Cardiac septum (tissue), 1 donor: Measurements from ENCODE around the gene HOXD3. TPM values are rescaled to one million over a fixed set of nuclear protein-coding genes. Genes with fewer than 3 reads are reported as not detected.

Experiments
- DNase-seq: peaks from one replicate; pipeline ENCODE4 v3.0.0-alpha.2; 2020; ENCODE audit warnings: low spot score
- intact Hi-C: fragments of 100-400 bp; cut with DNase I; formaldehyde crosslinking; loops from one replicate; pipeline ENCODE4 v1.14.0; 2022
- total RNA-seq: library from RNA; stranded (reverse); fragmentation: NEBNext Ultra II Directional; extraction: Animal tissue kit (Norgen Biotek cat#: 25700); gene quantifications from one replicate; pipeline ENCODE4 v1.2.1, GENCODE V29; 2021
- donor health status: DM: no; HTN: no; CAD: no.

HOXD3 gene
- total RNA-seq, 1 donor from 2014 or later = 1.0 TPM

DNA sequence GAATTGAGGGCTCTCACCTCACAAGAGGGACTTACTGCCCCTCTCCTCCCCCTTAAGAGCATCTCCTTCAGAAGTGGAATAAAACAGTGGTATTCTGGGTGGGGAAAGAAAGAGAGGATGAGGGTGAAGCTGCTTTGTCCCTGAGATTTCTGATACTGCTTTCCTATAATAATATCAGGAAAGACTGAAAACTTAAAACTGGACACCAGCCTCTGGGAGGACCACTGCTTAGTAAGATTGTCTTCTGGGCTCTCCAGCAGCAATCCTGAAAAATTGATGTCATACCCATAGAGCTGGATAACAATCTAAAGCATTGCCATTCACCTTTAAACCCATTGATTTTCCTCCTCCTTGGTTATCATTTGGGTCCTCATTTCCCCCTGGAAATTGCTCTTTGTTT is 10.5 kb upstream of the HOXD3 start:
- no peak for DNase-seq
- intact Hi-C loops = no loop called here

DNA sequence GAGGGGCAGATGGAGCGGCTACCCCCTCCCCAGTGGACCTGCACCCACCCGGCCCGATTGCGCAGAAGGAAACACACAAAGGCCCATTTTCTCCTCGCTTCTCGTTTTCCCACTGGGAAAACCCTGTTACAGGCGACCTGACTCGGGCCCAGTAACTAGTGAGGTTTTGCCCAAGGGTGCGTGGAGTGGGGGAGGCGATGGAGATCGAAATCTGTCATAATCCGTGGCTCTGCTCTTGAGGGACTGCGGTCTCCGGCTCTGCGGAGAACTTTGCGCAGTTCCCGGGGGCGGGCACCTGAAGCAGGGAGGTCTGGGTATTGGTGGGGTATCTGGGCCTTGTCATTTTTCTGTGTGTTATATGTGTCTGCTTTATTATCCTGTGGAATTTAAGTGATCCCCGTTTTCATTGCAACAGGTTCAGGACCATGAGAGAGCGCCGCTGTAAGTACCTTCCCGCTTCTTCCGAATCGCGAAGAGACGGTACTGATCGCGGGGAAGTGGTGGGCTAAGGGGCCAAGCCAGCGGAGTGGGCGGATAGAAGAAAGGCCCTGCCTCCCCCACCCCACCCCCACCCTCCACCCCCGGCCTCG is 9.8 kb upstream of the HOXD3 start:
- no peak for DNase-seq
- intact Hi-C loops = no loop called here

DNA sequence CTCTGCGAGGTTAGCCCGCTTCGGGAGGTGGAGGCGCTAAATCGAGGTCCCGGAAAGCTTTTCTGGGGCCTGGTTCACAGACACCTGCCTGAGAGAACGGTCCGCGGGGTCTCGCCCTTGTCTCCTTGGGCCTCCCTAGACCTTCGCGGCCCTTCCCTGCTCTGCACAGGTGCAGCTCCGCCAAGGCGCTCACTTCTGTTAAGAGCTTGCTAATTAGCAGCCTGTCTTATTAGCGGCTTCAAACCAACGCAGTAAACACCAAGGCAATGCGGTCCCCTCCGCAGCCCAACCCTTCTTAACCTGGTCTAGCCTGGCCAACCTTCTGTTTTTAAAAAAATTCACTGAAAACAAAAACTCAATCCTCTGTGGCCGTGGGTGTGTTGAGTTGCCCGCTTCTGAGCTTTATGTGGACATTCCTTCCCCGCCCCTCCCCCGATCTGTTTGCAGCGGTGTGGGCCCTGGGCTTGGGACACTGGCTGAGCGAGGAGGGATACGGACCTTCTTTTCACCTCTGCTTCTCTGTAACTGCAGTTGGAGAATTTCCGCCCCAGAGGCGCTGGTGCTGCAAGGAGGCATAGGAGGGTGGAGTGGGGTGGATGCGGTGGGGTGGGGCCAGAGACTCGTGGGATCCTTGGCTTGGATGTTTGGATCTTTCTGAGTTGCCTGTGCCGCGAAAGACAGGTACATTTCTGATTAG is 9.2 kb upstream of the HOXD3 start:
- intact Hi-C loops = no loop called here
- DNase-seq = no peak

DNA sequence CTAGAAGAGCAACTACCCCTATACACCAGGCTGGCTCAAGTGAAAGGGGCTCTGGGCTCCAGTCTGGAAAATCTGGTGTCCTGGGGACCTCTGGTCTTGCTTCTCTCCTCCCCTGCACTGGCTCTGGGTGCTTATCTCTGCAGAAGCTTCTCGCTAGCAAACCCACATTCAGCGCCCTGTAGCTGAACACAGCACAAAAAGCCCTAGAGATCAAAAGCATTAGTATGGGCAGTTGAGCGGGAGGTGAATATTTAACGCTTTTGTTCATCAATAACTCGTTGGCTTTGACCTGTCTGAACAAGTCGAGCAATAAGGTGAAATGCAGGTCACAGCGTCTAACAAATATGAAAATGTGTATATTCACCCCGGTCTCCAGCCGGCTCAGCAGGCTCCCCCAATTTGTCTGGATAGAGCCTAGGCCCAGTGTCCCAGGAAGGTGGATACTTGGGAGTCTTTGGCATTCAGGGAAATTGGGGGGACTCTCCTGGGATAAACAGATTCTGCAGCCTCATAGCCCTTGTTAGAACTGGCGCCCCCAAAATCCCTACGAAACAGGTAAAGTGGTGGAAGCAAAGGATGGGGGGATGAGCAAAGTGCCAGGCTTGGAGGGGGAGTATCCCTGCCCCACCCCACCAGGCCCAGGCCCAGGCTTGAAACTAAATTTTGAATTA is 8.2 kb upstream of the HOXD3 start:
- no peak for DNase-seq
- intact Hi-C loops = no loop called here

DNA sequence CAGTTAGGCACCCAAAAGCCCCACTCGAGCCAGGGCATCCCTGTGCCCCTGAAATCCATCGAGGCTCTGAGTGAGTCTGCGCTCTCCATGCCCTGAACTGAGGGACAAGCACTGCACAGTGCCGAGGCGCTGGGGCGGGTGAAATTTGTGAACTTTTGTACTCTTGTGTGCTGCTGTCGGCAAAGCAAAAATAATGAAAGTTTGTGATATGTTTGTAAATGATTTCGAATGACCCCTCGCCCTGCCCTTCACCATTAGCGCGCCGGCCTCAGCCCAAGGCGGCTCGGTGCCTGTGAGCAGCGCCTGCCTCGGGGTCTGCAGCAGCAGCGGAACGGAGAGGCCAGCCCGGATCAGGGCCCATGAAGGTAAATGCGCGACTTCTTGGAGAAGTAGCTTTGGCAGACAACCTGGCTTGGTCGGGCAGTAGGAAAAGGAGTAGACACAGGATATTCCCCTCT is 7.6 kb upstream of the HOXD3 start:
- DNase-seq = no peak
- intact Hi-C loops = no loop called here

DNA sequence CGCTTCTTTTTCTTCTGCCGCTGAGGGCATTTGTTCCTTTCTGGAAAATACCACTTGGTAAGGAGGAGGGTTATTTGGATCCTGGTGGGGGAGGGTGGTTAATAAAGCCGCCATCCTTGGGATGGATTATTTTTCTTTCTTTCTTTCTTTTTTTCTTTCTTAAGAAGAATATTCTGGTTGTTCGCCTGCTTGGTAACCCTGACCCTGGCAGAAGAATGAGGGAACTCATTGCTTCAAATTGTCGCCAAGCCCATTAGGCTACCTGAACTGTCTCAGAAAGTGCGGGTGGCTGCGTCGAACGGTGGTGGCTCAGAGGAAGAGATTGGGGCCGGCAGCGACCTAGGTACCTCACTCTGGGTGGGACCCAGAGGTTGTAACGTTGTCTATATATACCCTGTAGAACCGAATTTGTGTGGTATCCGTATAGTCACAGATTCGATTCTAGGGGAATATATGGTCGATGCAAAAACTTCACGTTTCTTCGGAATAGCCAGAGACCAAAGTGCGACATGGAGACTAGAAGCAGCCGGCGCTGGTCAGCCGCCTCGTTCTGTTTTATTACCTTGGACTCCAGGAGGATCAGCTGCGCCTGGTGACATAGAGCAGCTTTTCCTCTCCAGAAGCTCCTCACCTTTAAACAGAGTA is 7.0 kb upstream of the HOXD3 start:
- no peak for DNase-seq
- intact Hi-C loops = no loop called here

DNA sequence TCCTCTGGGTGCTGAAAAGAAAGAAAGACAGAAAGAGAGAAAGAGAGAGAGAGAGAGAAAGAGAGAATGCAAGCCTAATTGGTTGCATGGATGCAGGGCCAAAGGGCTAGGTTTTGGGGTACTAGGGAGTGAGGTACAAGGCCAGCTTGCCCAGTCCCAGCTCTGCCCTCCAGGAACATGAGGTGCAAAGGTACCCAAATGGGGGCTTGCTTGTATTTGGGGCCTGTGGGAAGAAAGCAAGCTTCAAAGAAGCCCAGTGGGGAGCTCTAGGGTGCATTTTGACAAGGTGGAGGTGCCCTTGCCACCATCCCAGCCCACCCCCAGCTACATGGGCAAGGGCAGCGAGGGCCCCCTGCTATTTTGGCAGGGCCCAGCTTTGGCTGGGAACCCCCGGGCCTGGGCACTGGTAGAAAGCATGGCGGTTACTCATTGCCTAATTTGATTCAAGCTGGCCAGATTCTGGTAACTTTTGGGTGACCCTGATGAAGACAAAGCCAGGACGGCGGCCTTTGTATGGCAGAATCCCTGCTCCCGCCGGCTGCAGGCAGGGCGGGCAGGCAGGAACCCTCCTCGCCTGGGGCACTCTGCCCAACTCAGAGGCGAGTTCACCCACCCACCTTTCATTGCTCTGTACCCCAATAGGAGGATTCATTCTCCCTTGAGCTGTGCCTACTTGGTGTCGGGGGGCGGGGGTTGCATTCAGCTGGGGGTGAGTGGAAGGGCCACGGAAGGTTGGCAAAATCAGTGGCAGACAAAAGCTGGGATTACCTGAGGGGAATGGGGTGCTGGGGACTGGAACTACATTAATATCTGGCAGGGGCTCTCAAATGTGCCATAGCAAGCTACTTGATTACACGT is 6.3 kb upstream of the HOXD3 start:
- DNase-seq = peak; percentile 55
- intact Hi-C loops = no loop called here

DNA sequence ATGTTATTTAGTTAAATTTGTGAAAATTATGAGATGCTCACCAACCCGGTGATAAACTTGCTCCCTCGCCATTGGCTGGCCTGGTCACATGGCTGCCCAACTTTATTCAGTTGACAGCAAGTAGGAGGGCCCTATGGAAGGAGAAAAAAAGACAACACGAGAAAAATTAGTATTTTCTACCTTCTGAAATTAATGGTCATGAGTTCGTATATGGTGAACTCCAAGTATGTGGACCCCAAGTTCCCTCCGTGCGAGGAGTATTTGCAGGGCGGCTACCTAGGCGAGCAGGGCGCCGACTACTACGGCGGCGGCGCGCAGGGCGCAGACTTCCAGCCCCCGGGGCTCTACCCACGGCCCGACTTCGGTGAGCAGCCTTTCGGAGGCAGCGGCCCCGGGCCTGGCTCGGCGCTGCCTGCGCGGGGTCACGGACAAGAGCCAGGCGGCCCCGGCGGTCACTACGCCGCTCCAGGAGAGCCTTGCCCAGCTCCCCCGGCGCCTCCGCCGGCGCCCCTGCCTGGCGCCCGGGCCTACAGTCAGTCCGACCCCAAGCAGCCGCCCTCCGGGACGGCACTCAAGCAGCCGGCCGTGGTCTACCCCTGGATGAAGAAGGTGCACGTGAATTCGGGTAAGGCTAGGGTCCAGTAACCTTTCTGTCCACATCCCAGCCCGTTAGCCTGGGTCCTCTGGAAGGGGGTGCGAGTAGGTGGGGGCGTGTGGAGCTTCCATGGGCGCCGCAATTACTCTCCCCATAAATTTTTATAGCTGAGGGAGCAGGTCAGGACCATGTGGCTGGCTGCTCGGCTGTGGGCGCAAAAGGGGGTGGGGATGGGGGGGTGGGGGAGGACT is 5.4 kb upstream of the HOXD3 start, which contains the start of gene HOXD4:
HOXD4 (plus strand) TSS at position 109 of the 846 bp plus-strand sequence; CDS start at position 193, 84 bp downstream.
- DNase-seq = peak; percentile 39
- intact Hi-C loops = no loop called here

DNA sequence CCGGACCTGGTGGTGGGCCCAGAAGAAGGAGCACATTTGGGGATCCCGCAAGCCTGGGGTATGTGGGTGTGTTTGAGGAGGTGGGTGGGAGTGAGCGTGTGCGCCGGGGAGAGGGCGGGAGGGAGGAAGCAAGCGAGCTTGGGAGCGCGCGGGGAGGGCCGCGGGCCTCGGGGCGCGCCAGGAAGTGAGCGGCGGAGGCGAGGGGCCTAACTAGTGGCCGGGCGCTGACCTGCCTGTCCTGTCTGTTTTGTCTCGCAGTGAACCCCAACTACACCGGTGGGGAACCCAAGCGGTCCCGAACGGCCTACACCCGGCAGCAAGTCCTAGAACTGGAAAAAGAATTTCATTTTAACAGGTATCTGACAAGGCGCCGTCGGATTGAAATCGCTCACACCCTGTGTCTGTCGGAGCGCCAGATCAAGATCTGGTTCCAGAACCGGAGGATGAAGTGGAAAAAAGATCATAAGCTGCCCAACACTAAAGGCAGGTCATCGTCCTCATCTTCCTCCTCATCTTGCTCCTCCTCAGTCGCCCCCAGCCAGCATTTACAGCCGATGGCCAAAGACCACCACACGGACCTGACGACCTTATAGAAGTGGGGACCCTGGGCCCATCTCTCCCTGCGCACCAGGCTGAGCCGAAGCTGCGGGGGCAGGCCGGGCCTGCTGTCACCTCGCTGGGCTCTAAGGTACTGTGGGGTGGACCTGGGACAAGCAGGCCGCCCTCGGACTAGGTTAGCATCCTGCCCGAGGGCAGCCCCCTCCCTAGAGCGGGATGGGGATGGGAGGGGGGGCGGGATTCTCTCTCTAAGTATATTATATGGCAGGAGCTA is 4.5 kb upstream of the HOXD3 start:
- DNase-seq = peak; percentile 46
- intact Hi-C loops = no loop called here

DNA sequence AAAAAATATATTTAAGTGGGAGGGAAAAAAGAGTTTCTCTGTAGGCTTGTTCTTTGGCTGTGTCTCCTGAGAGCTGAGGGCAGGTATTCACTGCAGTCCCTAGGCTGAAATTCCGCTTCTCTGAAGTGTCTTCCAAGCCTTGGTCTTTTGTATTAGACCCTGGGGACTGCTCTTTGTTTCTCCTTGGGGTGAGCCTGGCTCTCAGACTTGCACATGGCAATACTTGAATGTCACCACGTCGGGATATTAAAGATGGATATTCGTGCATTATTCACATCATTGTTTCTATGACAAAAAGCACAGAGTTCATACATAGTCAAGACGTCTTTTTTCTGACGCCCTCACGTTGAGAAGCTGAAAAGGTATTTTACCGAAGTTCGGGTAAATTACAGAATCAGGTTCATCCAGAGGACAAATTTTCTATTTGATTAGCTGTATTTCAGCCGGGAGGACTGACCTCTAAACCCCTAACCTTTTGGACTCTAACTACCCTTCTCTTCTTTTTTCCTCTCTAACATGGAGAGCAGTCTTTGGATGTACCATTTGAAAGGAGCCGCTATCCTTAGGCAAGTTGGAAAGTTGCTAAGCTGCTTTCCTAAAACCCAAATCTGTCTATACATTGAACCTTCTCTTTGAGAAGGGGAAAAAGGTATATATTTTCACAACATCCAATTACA is 2.4 kb upstream of the HOXD3 start:
- no peak for DNase-seq
- intact Hi-C loops = no loop called here

DNA sequence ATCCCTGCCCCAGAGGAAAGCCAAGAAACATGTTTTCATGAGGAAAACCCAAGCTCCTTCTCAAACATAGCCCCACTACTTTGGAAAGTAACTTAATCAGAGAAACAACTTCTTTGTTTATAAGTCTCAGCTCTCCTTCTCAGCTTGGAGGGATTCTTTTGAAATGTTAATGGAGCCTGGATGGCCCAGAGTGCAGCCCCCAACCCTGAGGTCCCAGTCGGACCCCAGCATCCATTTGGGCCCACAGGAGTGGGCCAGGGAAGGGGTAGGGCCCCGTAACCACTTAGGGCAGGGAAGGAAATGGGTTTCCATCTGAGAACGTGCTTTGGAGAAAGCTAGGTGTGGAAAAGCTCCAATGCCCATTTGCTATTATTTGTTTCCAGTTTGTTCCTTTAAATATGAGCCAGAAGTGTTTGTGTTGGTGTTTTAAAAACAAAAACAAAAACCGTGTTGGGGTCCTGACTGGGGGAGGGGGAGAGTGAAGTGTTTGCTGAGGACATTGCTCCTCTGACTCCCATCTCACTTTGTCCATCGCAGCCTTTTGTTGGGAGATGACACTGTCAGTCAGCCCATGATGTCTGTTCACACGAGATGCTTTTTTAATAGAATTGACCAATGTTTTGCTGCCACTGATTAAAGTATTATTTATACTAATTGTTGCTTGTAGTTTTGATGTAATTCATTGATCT is 1.6 kb upstream of the HOXD3 start:
- intact Hi-C loops = loop anchor here (2.0 kb wide), 1 partner anchor 15 kb away; no protein-coding TSS in a partner anchor
- no peak for DNase-seq

DNA sequence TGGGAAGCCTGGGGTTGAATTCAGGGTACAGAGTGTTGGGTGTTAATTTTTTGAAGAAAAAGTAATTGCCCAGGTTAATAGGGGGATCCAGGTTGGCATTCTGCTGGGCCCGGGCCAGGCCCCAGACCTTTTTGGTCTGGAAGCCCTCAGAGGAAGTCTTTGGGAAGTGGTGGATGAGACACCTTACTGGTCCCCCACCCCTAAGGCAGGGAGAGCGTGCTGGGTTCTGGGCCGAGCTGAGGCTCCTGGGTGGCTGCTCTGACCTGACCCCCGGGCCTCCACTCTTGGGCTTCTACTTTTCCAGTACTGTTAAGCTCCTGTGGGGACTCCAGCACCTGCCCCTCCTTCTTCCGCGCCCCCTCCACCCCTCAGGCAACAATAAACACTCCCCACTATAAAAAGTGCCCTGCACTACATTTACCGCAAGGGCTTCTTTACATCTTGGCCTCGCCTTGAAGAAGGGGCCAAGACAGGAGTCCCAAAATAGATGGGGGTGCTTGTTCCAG is 753 bp upstream of the HOXD3 start:
- intact Hi-C loops = loop anchor here (2.0 kb wide), 1 partner anchor 14 kb away; no protein-coding TSS in a partner anchor
- DNase-seq = peak; percentile 33

DNA sequence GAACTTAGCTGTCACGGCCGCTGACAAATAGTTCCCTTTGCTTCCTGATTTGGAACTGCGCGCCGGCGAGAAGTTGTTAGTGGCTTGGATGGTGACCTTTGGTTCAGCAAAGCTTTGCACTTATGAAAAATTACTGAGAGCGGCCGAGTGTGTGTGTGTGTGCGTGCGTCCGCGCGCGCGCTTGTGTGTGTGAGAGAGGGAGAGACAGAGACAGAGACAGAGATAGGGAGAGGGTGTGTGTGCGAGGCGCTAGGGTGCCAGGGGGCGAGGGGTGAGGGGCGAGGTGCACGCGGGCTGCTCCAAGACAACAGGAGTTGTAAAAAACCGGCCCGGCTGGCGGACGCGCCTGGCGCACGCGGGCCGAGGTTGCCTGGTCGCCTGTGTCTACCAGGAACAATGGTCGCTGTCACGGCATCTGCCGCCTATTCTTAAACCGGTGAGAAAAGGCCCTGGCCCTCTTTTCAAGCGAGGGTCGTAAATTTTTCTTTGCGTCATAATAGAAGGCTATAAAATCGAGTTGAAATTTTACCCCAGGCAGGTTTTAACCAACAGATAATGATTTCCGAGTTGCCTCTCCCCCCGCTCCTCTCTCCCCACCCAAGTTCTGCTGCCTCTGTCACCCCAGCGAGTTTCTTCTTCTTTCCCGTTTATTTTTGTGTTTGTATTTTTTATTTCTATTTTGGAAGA is 535 bp downstream of the HOXD3 start:
- DNase-seq = no peak
- intact Hi-C loops = loop anchor here (2.0 kb wide), 1 partner anchor 13 kb away; no protein-coding TSS in a partner anchor

DNA sequence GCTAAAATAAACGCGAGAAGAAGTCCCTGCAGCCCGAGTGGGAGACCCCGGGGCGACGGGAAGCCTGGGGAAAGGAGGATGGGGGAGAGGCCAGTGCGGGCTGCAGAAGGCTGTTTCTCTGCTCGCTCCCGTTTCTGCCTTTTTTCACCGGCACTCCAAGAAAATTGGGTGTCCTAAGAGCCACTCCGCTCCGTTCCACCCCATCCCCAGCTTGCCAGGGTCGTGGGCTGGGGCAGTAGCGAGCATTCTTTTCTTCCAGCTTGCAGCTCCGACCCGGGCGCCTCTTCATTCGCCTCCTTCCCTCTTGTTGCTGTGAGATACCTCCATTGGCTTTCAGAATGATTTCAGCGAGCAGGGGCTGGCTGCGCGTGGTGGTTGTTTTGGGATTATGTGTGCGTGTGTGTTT is 1.1 kb downstream of the HOXD3 start:
- no peak for DNase-seq
- intact Hi-C loops = no loop called here

DNA sequence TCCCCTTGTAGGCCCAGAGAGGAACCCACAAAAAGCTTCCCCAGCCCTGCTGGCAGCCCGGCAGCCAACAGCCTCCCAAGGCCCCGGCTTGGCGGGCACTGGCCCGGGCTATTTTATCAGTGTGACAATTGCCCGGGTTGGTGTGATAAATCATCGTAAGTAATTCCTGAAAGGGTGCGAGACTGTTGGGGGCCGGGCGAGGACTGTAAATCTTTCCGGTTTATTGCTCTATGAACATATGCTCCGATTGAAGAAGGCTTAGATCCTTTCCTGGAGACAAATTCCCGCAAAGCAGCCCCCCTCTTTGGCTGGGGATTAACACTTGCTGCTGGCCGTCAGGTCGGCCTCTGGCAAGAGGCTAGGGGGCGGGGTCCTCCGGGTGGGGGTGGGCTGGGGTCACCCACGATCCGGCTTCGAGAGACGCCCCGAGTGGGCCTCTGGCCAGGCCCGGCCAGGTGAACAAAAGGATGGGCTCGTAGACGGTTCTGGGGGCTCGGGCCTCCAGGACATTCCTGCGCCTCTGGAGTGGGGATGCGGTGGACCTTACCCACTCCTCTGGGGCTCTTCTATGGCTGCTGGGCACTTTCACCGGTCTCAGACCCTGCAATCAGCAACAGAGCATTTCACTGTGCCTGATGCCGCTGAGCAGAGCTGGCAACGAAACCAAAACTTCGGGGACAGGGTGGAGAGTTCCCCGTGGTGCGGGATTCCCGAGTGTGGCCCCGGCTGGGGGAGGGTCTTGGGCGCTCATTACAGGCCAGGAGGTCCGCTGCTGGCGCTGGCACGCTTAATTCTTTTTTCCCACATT is 2.0 kb downstream of the HOXD3 start:
- no peak for DNase-seq
- intact Hi-C loops = no loop called here
